Measurements from ENCODE around the gene KAZN.

Gene KAZN

DNA sequence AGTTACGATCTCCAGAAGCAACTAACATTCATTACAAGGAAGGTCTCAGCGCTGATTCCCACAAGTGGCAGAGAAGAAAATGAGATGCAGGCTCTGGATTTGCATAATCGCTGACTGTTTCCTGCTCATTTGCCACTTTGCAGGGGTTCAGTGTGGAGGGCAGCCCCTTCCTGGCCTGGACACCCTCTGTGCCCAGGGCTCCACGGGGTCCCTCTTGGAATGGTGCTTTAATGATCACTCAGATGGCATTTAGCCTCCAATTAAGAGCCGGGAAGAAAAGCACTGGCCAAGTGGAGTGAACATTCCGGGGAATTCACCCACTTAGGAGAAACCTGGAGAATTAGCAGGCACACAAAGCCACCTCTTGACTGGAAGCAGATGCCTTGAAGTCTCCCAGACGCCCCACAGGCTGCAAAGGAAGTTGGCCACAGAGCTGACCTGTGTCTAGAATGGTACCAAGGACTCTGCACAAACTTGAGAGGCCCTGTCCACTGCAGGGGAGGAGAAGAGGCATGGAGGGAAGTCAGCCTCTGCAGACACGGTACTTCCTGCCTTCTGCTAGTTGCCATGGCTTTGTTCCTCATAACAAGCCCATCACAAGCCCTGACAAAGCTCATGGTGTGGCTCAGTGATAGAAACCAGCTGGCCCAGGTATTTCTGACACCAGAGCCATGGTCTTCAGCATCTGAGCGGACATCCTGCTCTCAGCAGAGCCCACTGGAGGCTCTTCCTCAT is 157.2 kb downstream of the KAZN start:
- H3F3A ChIP-seq (ENCODE audit: low read depth): no peaks in the 10 kb centered on the region
- H3K36me3 ChIP-seq (ENCODE audit: insufficient read depth, low read length): no peaks in the 10 kb centered on the region
- peak overlapping the region; percentile 67 for H2AFZ ChIP-seq (ENCODE audit: low read length)
- no peaks in the 10 kb centered on the region for H3K9me3 ChIP-seq (ENCODE audit: insufficient read depth, low read depth, low read length)
- H3K79me2 ChIP-seq (ENCODE audit: insufficient read depth, low read length): no peaks in the 10 kb centered on the region
- H3K27me3 ChIP-seq (ENCODE audit: insufficient read depth, low read length, poor library complexity, severe bottlenecking): no peaks in the 10 kb centered on the region
- TF ChIP-seq, protein P1, sequence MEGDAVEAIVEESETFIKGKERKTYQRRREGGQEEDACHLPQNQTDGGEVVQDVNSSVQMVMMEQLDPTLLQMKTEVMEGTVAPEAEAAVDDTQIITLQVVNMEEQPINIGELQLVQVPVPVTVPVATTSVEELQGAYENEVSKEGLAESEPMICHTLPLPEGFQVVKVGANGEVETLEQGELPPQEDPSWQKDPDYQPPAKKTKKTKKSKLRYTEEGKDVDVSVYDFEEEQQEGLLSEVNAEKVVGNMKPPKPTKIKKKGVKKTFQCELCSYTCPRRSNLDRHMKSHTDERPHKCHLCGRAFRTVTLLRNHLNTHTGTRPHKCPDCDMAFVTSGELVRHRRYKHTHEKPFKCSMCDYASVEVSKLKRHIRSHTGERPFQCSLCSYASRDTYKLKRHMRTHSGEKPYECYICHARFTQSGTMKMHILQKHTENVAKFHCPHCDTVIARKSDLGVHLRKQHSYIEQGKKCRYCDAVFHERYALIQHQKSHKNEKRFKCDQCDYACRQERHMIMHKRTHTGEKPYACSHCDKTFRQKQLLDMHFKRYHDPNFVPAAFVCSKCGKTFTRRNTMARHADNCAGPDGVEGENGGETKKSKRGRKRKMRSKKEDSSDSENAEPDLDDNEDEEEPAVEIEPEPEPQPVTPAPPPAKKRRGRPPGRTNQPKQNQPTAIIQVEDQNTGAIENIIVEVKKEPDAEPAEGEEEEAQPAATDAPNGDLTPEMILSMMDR (conservative IDR thresholded peaks at IDR 0.05; ENCODE audit: low read length): no peak
- TF ChIP-seq EZH2phosphoT487 (IDR thresholded peaks at IDR 0.05; ENCODE audit: borderline replicate concordance): no peak
- no peak overlapping the region for H3K9ac ChIP-seq (ENCODE audit: low read depth, low read length, poor library complexity, severe bottlenecking)
- H3K4me1 ChIP-seq (ENCODE audit: insufficient read depth, low read length, poor library complexity, severe bottlenecking): peaks cover 4% of the 10 kb centered on the region
- H3K4me2 ChIP-seq (ENCODE audit: low read depth, low read length, poor library complexity, severe bottlenecking): no peak overlapping the region
- no peaks in the 10 kb centered on the region for H3K9me2 ChIP-seq (replicated peaks; ENCODE audit: low read depth, low read length)
- no peak overlapping the region for H3K4me3 ChIP-seq (ENCODE audit: low read length, poor library complexity, severe bottlenecking)
- H4K20me1 ChIP-seq (ENCODE audit: insufficient read depth, low read length, poor library complexity, severe bottlenecking): no peaks in the 10 kb centered on the region

DNA sequence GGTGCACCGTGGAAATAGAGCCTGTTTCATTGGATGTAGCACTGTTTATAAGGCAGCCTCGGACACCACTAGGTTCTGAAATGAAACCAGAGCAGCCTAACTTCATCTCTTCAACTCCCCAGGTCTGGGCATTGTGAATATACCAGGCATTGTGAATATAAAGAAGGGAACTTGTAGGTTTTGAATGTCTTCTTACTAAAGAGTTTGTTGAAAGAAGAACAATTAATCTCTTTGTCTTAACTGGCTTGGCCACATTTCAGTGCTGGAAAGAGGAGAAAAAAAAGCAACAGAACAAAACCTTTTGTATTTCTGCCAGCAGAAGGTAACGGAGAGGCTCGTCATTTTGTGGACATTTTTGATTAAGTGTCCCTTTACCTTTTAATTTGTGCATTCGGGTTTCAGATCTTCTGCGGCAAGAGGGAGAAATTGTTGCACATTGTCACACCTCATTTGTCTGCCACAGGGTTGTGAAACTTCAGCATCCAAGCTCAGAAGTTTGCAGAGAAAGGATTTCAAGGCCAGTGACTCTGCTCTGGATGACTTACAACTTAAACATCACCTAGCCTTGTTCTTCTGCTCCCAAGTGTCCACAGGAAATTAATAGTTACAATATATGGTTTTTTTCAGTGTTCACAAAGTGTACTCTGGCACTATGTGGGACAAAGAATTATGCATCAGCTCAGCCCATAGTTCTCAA is 158.3 kb downstream of the KAZN start:
- no peak overlapping the region for H3K9ac ChIP-seq (ENCODE audit: low read depth, low read length, poor library complexity, severe bottlenecking)
- no peaks in the 10 kb centered on the region for H3K27me3 ChIP-seq (ENCODE audit: insufficient read depth, low read length, poor library complexity, severe bottlenecking)
- no peaks in the 10 kb centered on the region for H3F3A ChIP-seq (ENCODE audit: low read depth)
- H2AFZ ChIP-seq (ENCODE audit: low read length): no peak overlapping the region
- no peak overlapping the region for H3K4me2 ChIP-seq (ENCODE audit: low read depth, low read length, poor library complexity, severe bottlenecking)
- no peak overlapping the region for H3K4me3 ChIP-seq (ENCODE audit: low read length, poor library complexity, severe bottlenecking)
- H4K20me1 ChIP-seq (ENCODE audit: insufficient read depth, low read length, poor library complexity, severe bottlenecking): no peaks in the 10 kb centered on the region
- no peaks in the 10 kb centered on the region for H3K9me3 ChIP-seq (ENCODE audit: insufficient read depth, low read depth, low read length)
- H3K4me1 ChIP-seq (ENCODE audit: insufficient read depth, low read length, poor library complexity, severe bottlenecking): peaks cover 11% of the 10 kb centered on the region
- no peaks in the 10 kb centered on the region for H3K9me2 ChIP-seq (replicated peaks; ENCODE audit: low read depth, low read length)
- no peaks in the 10 kb centered on the region for H3K36me3 ChIP-seq (ENCODE audit: insufficient read depth, low read length)
- no peak for TF ChIP-seq EZH2phosphoT487 (IDR thresholded peaks at IDR 0.05; ENCODE audit: borderline replicate concordance)
- TF ChIP-seq, protein P1 (conservative IDR thresholded peaks at IDR 0.05; ENCODE audit: low read length): no peak
- H3K79me2 ChIP-seq (ENCODE audit: insufficient read depth, low read length): no peaks in the 10 kb centered on the region

DNA sequence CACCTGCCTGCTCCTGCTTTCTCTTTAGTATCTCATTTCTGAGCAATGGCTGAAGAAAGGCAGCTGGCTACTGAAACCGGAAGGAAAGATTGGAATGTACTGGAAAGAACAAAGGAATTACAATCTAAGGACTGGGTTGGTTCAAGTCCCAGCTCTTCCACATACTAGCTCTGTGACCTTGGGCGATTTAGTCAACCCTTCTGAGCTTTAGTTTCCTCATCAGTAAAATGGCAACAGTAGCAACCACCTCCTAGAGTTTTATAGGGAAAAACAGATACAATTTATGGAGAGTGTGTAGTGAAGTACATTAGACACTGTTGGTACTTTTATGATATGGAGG is 158.8 kb downstream of the KAZN start:
- no peaks in the 10 kb centered on the region for H3F3A ChIP-seq (ENCODE audit: low read depth)
- no peaks in the 10 kb centered on the region for H3K27me3 ChIP-seq (ENCODE audit: insufficient read depth, low read length, poor library complexity, severe bottlenecking)
- H3K4me2 ChIP-seq (ENCODE audit: low read depth, low read length, poor library complexity, severe bottlenecking): no peak overlapping the region
- H4K20me1 ChIP-seq (ENCODE audit: insufficient read depth, low read length, poor library complexity, severe bottlenecking): no peaks in the 10 kb centered on the region
- no peak overlapping the region for H3K4me3 ChIP-seq (ENCODE audit: low read length, poor library complexity, severe bottlenecking)
- no peaks in the 10 kb centered on the region for H3K9me2 ChIP-seq (replicated peaks; ENCODE audit: low read depth, low read length)
- TF ChIP-seq, protein P1 (conservative IDR thresholded peaks at IDR 0.05; ENCODE audit: low read length): no peak
- TF ChIP-seq EZH2phosphoT487 (IDR thresholded peaks at IDR 0.05; ENCODE audit: borderline replicate concordance): no peak
- H3K4me1 ChIP-seq (ENCODE audit: insufficient read depth, low read length, poor library complexity, severe bottlenecking): peaks cover 11% of the 10 kb centered on the region
- H2AFZ ChIP-seq (ENCODE audit: low read length): no peak overlapping the region
- no peaks in the 10 kb centered on the region for H3K9me3 ChIP-seq (ENCODE audit: insufficient read depth, low read depth, low read length)
- H3K36me3 ChIP-seq (ENCODE audit: insufficient read depth, low read length): no peaks in the 10 kb centered on the region
- no peaks in the 10 kb centered on the region for H3K79me2 ChIP-seq (ENCODE audit: insufficient read depth, low read length)
- no peak overlapping the region for H3K9ac ChIP-seq (ENCODE audit: low read depth, low read length, poor library complexity, severe bottlenecking)
